Activated T-helper 2 cell treated with anti-CD3 and anti-CD28 coated beads, Interferon-gamma antibody, Interleukin-2, Interleukin-4, amounts not matched to agents 10 μg/mL and 5 μg/mL and 100 μg/mL, durations not matched to agents 14 hours and 24 hours and 36 hours (primary cell): ENCODE data around the gene MPP2. TPM values are rescaled to one million over a fixed set of nuclear protein-coding genes. Genes with fewer than 3 reads are reported as not detected.

Experiments used
- DNase-seq: peaks from one replicate; pipeline ENCODE4 v3.0.0; 2021; ENCODE audit warnings: low spot score
- H3K27ac Mint-ChIP-seq: one replicate; pipeline ENCODE4 v1.8.0; 2021; ENCODE audit warnings: mixed read lengths
- H3K27me3 Mint-ChIP-seq: one replicate; pipeline ENCODE4 v1.8.0; 2021; ENCODE audit warnings: low read depth, mixed read lengths
- H3K36me3 Mint-ChIP-seq: one replicate; pipeline ENCODE4 v1.8.0; 2021; ENCODE audit warnings: low read depth, mixed read lengths
- H3K4me1 Mint-ChIP-seq: one replicate; pipeline ENCODE4 v1.8.0; 2021; ENCODE audit warnings: low read depth, mixed read lengths
- H3K4me3 Mint-ChIP-seq: one replicate; pipeline ENCODE4 v1.8.0; 2021; ENCODE audit warnings: low read depth, mild to moderate bottlenecking, moderate library complexity, mixed read lengths
- H3K9me3 Mint-ChIP-seq: one replicate; pipeline ENCODE4 v1.8.0; 2021; ENCODE audit warnings: mixed read lengths
- intact Hi-C: fragments of 100-400 bp; cut with micrococcal nuclease; formaldehyde crosslinking; loops from one replicate; pipeline ENCODE4 v1.15.1; 2023
- total RNA-seq: library from RNA; stranded (reverse); gene quantifications from 2 replicates; pipeline ENCODE4 v1.2.3, GENCODE V29; 2022

MPP2 gene
- total RNA-seq, 1 donor from 2014 or later = 1.2 TPM

GRCh38 chr17:43841282-43841681 is 66.1 kb downstream of the MPP2 start:
- no peaks in the 10 kb centered on the region for H3K9me3 Mint-ChIP-seq
- H3K4me3 Mint-ChIP-seq = no peak overlapping the region
- intact Hi-C loops = no loop called here
- DNase-seq = no peak
- peaks cover 19% of the 10 kb centered on the region for H3K27me3 Mint-ChIP-seq
- no peaks in the 10 kb centered on the region for H3K36me3 Mint-ChIP-seq
- H3K27ac Mint-ChIP-seq = no peak overlapping the region
- H3K4me1 Mint-ChIP-seq = peaks cover 2% of the 10 kb centered on the region

GRCh38 chr17:43840814-43841213 is 66.5 kb downstream of the MPP2 start:
- Mint-ChIP-seq H3K27me3 (peaks cover 20% of the 10 kb centered on the region), H3K9me3 (no peaks in the 10 kb centered on the region), H3K4me1 (no peaks in the 10 kb centered on the region), H3K36me3 (no peaks in the 10 kb centered on the region), H3K4me3 (no peak overlapping the region), H3K27ac (no peak overlapping the region)
- intact Hi-C loops = no loop called here
- DNase-seq = no peak

- Mint-ChIP-seq H3K9me3 (no peaks in the 10 kb centered on the region), H3K36me3 (no peaks in the 10 kb centered on the region), H3K4me1 (no peaks in the 10 kb centered on the region), H3K4me3 (no peak overlapping the region), H3K27me3 (peaks cover 26% of the 10 kb centered on the region), H3K27ac (no peak overlapping the region)
- no peak for DNase-seq
- intact Hi-C loops = no loop called here
Measured at GRCh38 chr17:43839670-43840108, 67.6 kb downstream of the MPP2 start.

GRCh38 chr17:43834106-43834505 is 73.2 kb downstream of the MPP2 start:
- Mint-ChIP-seq H3K27ac (no peak overlapping the region), H3K36me3 (no peaks in the 10 kb centered on the region), H3K27me3 (peaks cover 53% of the 10 kb centered on the region), H3K4me1 (peaks cover 13% of the 10 kb centered on the region), H3K9me3 (peaks cover 3% of the 10 kb centered on the region), H3K4me3 (peak overlapping the region; percentile 75)
- DNase-seq = no peak
- intact Hi-C loops = no loop called here

- Mint-ChIP-seq H3K4me1 (peaks cover 13% of the 10 kb centered on the region), H3K9me3 (peaks cover 3% of the 10 kb centered on the region), H3K27ac (no peak within 1 kb of the TSS), H3K4me3 (peak within 1 kb of the TSS; percentile 75), H3K36me3 (no peaks in the 10 kb centered on the region), H3K27me3 (peaks cover 53% of the 10 kb centered on the region)
- intact Hi-C loops = no loop called here
- DNase-seq = peak; percentile 26
Measured at GRCh38 chr17:43832976-43833829, 74.1 kb downstream of the MPP2 start, which contains the start of gene MPP3. MPP3 (minus strand) TSS chr17:43833146; CDS start chr17:43831906, 1,240 bp downstream.

GRCh38 chr17:43832168-43832975 is 75.0 kb downstream of the MPP2 start:
- H3K27ac Mint-ChIP-seq = no peak overlapping the region
- intact Hi-C loops = no loop called here
- peak overlapping the region; percentile 61 for H3K4me3 Mint-ChIP-seq
- H3K4me1 Mint-ChIP-seq = peaks cover 13% of the 10 kb centered on the region
- no peaks in the 10 kb centered on the region for H3K36me3 Mint-ChIP-seq
- peaks cover 3% of the 10 kb centered on the region for H3K9me3 Mint-ChIP-seq
- no peak for DNase-seq
- H3K27me3 Mint-ChIP-seq = peaks cover 51% of the 10 kb centered on the region

GRCh38 chr17:43831633-43832032 is 75.7 kb downstream of the MPP2 start:
- H3K4me3 Mint-ChIP-seq = peak overlapping the region; percentile 59
- H3K27ac Mint-ChIP-seq = no peak overlapping the region
- peaks cover 3% of the 10 kb centered on the region for H3K9me3 Mint-ChIP-seq
- intact Hi-C loops = no loop called here
- no peak for DNase-seq
- peaks cover 51% of the 10 kb centered on the region for H3K27me3 Mint-ChIP-seq
- peaks cover 13% of the 10 kb centered on the region for H3K4me1 Mint-ChIP-seq
- H3K36me3 Mint-ChIP-seq = no peaks in the 10 kb centered on the region

GRCh38 chr17:43830510-43831140 is 76.7 kb downstream of the MPP2 start:
- H3K27ac Mint-ChIP-seq = no peak overlapping the region
- peaks cover 46% of the 10 kb centered on the region for H3K27me3 Mint-ChIP-seq
- no peak overlapping the region for H3K4me3 Mint-ChIP-seq
- peaks cover 3% of the 10 kb centered on the region for H3K9me3 Mint-ChIP-seq
- H3K4me1 Mint-ChIP-seq = peaks cover 13% of the 10 kb centered on the region
- intact Hi-C loops = no loop called here
- no peak for DNase-seq
- no peaks in the 10 kb centered on the region for H3K36me3 Mint-ChIP-seq

GRCh38 chr17:43829738-43830137 is 77.6 kb downstream of the MPP2 start:
- no peak for DNase-seq
- Mint-ChIP-seq H3K27ac (no peak overlapping the region), H3K36me3 (no peaks in the 10 kb centered on the region), H3K4me3 (no peak overlapping the region), H3K4me1 (peaks cover 13% of the 10 kb centered on the region), H3K9me3 (peaks cover 3% of the 10 kb centered on the region), H3K27me3 (peaks cover 41% of the 10 kb centered on the region)
- intact Hi-C loops = no loop called here

GRCh38 chr17:43827596-43827995 is 79.7 kb downstream of the MPP2 start:
- Mint-ChIP-seq H3K36me3 (no peaks in the 10 kb centered on the region), H3K4me3 (no peak overlapping the region), H3K27ac (no peak overlapping the region), H3K27me3 (peaks cover 33% of the 10 kb centered on the region), H3K9me3 (no peaks in the 10 kb centered on the region), H3K4me1 (peaks cover 6% of the 10 kb centered on the region)
- DNase-seq = no peak
- intact Hi-C loops = no loop called here

GRCh38 chr17:43826206-43826605 is 81.1 kb downstream of the MPP2 start:
- no peak for DNase-seq
- H3K9me3 Mint-ChIP-seq = no peaks in the 10 kb centered on the region
- no peak overlapping the region for H3K27ac Mint-ChIP-seq
- H3K4me1 Mint-ChIP-seq = peaks cover 6% of the 10 kb centered on the region
- H3K36me3 Mint-ChIP-seq = no peaks in the 10 kb centered on the region
- peaks cover 20% of the 10 kb centered on the region for H3K27me3 Mint-ChIP-seq
- H3K4me3 Mint-ChIP-seq = no peak overlapping the region
- intact Hi-C loops = no loop called here

GRCh38 chr17:43825567-43825966 is 81.8 kb downstream of the MPP2 start:
- H3K4me3 Mint-ChIP-seq = no peak overlapping the region
- no peaks in the 10 kb centered on the region for H3K36me3 Mint-ChIP-seq

More at GRCh38 chr17:43825567-43825966, 81.8 kb downstream of the MPP2 start:
- Mint-ChIP-seq H3K9me3 (no peaks in the 10 kb centered on the region), H3K27me3 (peaks cover 13% of the 10 kb centered on the region), H3K4me1 (peaks cover 2% of the 10 kb centered on the region), H3K27ac (no peak overlapping the region)
- no peak for DNase-seq
- intact Hi-C loops = no loop called here
